Measurements from ENCODE around the gene PCNT. TPM values are rescaled to one million over a fixed set of nuclear protein-coding genes. Genes with fewer than 3 reads are reported as not detected.
A peak's percentile ranks its signal among the peaks of the same experiment; 100 is the strongest.

Gene PCNT
- total and polyA plus RNA-seq, 4 donors, result 6.4 to 33.0 (median 26.2) TPM

DNA sequence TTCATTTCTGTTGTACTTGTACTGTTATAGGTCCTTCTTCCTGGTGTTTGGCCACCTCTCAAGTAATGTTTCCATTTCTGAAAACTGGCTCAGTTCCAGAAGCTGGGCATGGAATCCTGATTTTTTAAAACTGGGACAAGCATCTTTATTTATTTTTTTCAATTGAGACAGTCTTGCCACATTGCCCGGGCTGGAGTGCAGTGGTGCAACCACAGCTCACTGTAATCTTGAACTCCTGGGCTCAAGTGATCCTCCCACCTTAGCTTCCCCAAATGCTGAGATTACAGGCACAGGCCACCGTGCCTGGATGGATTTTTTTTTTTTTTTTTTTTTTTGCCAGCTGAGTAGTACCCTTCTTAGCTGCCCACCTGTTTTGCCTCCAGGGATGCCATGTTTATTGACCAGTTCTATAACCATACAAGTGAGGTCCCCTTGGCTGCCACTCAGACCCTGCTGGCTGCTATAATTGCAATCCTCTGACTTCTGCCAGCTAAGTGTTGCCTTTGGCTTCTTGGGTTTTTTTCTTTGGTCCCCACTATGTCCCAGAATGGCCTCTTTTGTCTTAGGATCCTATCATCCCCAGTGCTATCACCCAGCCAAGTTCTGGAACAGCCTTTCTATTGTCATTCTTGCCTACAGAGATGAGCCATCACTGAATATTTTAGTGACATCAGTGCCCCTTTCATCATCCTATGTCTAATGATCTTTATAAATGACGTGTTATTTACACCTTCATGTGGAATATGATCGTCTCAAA is 130.9 kb downstream of the PCNT start:
- no peak for ATAC-seq (ENCODE audit: low FRiP score)
- H3K9me3 ChIP-seq (ENCODE audit: control insufficient read depth, low read length), result no peaks in the 10 kb centered on the region
- H3K27ac ChIP-seq (ENCODE audit: low read depth in 1 of 2, low read length in 2 of 2), result no peak overlapping the region
- 47% methylated on average over 4 of the region's 4 CpGs for WGBS, 2 donors
- no peak overlapping the region for H3K4me3 ChIP-seq (ENCODE audit: low read length in 2 of 2)
- no peaks in the 10 kb centered on the region for H3K27me3 ChIP-seq (ENCODE audit: control insufficient read depth in 1 of 2, insufficient read depth in 2 of 2, low read length in 1 of 2)
- peaks cover 0 to 7% of the 10 kb centered on the region in 2 donors for H3K4me1 ChIP-seq (ENCODE audit: control insufficient read depth in 1 of 2, insufficient read depth in 2 of 2, low read length in 2 of 2)
- intact Hi-C loops (cut with DNase I), result no loop called here
- no peak for DNase-seq
- H3K36me3 ChIP-seq (ENCODE audit: control insufficient read depth in 1 of 2, insufficient read depth in 2 of 2, low read length in 1 of 2), result no peaks in the 10 kb centered on the region

GRCh38 chr21:46455575-46456385 is 131.8 kb downstream of the PCNT start:
- H3K4me3 ChIP-seq (ENCODE audit: low read length in 2 of 2), result no peak overlapping the region
- no peaks in the 10 kb centered on the region for H3K27me3 ChIP-seq (ENCODE audit: control insufficient read depth in 1 of 2, insufficient read depth in 2 of 2, low read length in 1 of 2)
- intact Hi-C loops (cut with DNase I), result no loop called here
- no peaks in the 10 kb centered on the region for H3K36me3 ChIP-seq (ENCODE audit: control insufficient read depth in 1 of 2, insufficient read depth in 2 of 2, low read length in 1 of 2)
- DNase-seq, result no peak
- 47 to 49% methylated on average over 10 of the region's 10 CpGs for WGBS, 2 donors
- H3K4me1 ChIP-seq (ENCODE audit: control insufficient read depth in 1 of 2, insufficient read depth in 2 of 2, low read length in 2 of 2), result peaks cover 0 to 7% of the 10 kb centered on the region in 2 donors
- H3K27ac ChIP-seq (ENCODE audit: low read depth in 1 of 2, low read length in 2 of 2), result no peak overlapping the region
- ATAC-seq (ENCODE audit: low FRiP score), result no peak
- H3K9me3 ChIP-seq (ENCODE audit: control insufficient read depth, low read length), result no peaks in the 10 kb centered on the region

DNA sequence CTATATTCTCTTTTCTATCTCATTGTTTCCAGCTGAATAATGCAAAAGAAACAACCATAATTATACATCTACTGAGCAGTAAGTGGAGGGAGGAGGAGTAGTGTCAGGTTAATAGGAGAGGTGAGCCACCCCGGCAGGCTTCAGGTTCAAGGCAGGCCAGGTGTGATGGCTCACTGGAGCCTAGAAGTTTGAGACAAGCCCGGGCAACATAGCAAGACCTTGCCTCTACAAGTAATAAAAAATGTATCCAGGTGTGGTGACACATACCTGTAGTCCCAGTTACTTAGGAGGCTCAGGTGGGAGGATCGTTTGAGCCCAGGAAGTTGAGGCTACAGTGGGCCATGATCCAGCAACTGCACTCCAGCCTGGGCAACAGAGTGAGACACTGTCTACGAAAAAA is 132.8 kb downstream of the PCNT start:
- no peak for ATAC-seq (ENCODE audit: low FRiP score)
- intact Hi-C loops (cut with DNase I), result no loop called here
- Histone ChIP-seq H3K9me3 (ENCODE audit: control insufficient read depth, low read length) (no peaks in the 10 kb centered on the region), H3K36me3 (ENCODE audit: control insufficient read depth in 1 of 2, insufficient read depth in 2 of 2, low read length in 1 of 2) (no peaks in the 10 kb centered on the region), H3K27ac (ENCODE audit: low read depth in 1 of 2, low read length in 2 of 2) (no peak overlapping the region), H3K4me1 (ENCODE audit: control insufficient read depth in 1 of 2, insufficient read depth in 2 of 2, low read length in 2 of 2) (peaks cover 0 to 7% of the 10 kb centered on the region in 2 donors), H3K27me3 (ENCODE audit: control insufficient read depth in 1 of 2, insufficient read depth in 2 of 2, low read length in 1 of 2) (no peaks in the 10 kb centered on the region), H3K4me3 (ENCODE audit: low read length in 2 of 2) (no peak overlapping the region)
- no peak for DNase-seq
- WGBS, 2 donors, result 94 to 95% methylated on average over 4 of the region's 4 CpGs

DNA sequence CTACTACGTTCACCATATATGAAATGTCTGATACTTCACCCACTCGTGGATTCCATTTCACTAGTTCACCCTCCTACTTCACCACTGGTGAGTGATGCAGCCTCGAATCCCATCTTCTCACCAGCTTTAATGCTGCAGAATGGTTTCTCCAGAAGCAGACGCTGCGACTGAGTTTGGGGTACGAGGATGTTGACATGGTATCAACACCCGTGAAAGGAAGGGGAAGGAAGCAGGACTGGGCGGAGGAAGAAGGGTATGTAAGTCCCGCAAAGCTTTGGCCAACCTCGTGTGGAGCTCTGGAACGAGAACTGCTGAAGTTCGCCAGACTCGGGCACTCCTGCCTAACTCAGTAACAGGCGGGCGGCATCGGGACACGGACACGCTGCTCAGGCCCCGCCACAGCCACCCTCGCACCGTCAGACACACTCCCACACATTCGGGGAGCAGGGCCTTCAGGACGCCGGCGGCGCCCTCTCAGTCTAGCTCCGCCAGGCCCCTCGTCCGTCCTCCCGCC is 133.9 kb downstream of the PCNT start:
- intact Hi-C loops (cut with DNase I), result no loop called here
- peaks cover 0 to 9% of the 10 kb centered on the region in 2 donors for H3K4me1 ChIP-seq (ENCODE audit: control insufficient read depth in 1 of 2, insufficient read depth in 2 of 2, low read length in 2 of 2)
- H3K9me3 ChIP-seq (ENCODE audit: control insufficient read depth, low read length), result no peaks in the 10 kb centered on the region

DNA sequence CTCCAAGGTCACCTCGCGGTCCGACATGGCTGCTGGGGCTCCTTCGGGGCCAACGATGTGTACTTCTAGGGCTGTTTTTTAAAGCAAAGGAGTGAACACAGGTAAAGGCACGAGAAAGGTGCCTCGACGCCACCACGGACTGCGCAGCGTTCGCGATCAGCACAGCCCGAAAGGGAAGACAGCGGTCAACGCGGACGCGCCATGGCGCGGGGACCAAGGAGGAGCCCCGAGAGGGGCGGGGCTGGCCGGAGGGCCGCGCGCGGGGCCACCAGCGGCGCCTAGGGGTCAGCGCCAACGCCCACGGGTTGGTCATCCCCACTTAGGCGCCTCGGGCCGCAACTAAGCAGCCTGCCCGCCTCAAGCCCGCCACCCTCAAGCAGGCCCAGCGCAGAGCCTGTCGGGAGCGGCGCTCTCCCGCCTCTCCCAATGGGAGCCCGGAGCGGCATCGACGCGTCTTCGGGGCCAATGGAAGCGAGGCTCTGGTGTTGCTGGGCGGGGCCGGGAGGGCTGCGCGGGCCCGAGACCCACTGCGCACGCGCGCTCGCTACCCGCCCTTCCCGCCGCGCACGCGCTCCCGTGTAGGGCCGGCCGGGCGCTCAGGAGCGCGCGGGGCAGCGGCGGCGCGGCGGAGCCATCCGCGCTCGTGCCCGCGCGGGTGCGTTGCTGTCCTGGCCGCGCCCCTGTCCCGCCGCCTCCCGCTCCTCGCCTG is 134.5 kb downstream of the PCNT start, which contains the start of gene DIP2A:
DIP2A (plus strand) TSS at position 577 of the 709 bp plus-strand sequence. CDS start 241 bp downstream, outside the sequence.
- peak; percentile 99 for ATAC-seq (ENCODE audit: low FRiP score)
- Histone ChIP-seq H3K27me3 (ENCODE audit: control insufficient read depth in 1 of 2, insufficient read depth in 2 of 2, low read length in 1 of 2) (no peaks in the 10 kb centered on the region), H3K4me1 (ENCODE audit: control insufficient read depth in 1 of 2, insufficient read depth in 2 of 2, low read length in 2 of 2) (peaks cover 0 to 9% of the 10 kb centered on the region in 2 donors), H3K4me3 (ENCODE audit: low read length in 2 of 2) (peak within 1 kb of the TSS; percentile 64 to 76), H3K36me3 (ENCODE audit: control insufficient read depth in 1 of 2, insufficient read depth in 2 of 2, low read length in 1 of 2) (no peaks in the 10 kb centered on the region), H3K9me3 (ENCODE audit: control insufficient read depth, low read length) (no peaks in the 10 kb centered on the region), H3K27ac (ENCODE audit: low read depth in 1 of 2, low read length in 2 of 2) (peak within 1 kb of the TSS in 1 of 2 donors; percentile 14)
- 0% methylated on average over 70 to 91 of the region's 91 CpGs for WGBS, 2 donors
- peak; percentile 97 to 98 for DNase-seq
- intact Hi-C loops (cut with DNase I), result no loop called here

More for the DNA sequence above, 133.9 kb downstream of the PCNT start:
- Histone ChIP-seq H3K36me3 (ENCODE audit: control insufficient read depth in 1 of 2, insufficient read depth in 2 of 2, low read length in 1 of 2) (no peaks in the 10 kb centered on the region), H3K27ac (ENCODE audit: low read depth in 1 of 2, low read length in 2 of 2) (peak overlapping the region in 1 of 2 donors; percentile 14), H3K27me3 (ENCODE audit: control insufficient read depth in 1 of 2, insufficient read depth in 2 of 2, low read length in 1 of 2) (no peaks in the 10 kb centered on the region), H3K4me3 (ENCODE audit: low read length in 2 of 2) (peak overlapping the region; percentile 21 to 49)
- ATAC-seq (ENCODE audit: low FRiP score) (no peak), DNase-seq (peak; percentile 70 to 84)
- WGBS, 2 donors, result 0% methylated on average over 30 of the region's 30 CpGs

DNA sequence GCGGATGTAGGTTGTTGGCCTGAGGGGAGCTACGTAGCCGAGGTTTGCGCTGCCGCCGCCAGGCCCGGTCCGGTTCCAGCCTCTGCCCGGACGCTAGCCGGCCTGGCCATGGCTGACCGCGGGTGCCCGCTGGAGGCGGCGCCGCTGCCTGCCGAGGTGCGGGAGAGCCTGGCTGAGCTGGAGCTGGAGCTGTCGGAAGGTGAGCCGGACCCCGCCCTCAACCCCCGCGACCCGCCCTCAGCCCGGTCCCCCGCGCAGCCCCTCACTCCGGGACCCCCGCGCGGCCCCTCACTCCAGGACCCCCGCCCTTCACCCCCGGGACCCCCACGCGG is 135.0 kb downstream of the PCNT start:
- no peaks in the 10 kb centered on the region for H3K27me3 ChIP-seq (ENCODE audit: control insufficient read depth in 1 of 2, insufficient read depth in 2 of 2, low read length in 1 of 2)
- DNase-seq (no peak), ATAC-seq (ENCODE audit: low FRiP score) (no peak)
- no peaks in the 10 kb centered on the region for H3K36me3 ChIP-seq (ENCODE audit: control insufficient read depth in 1 of 2, insufficient read depth in 2 of 2, low read length in 1 of 2)
- peak overlapping the region; percentile 64 to 76 for H3K4me3 ChIP-seq (ENCODE audit: low read length in 2 of 2)
- H3K27ac ChIP-seq (ENCODE audit: low read depth in 1 of 2, low read length in 2 of 2), result no peak overlapping the region
- intact Hi-C loops (cut with DNase I), result no loop called here
- H3K4me1 ChIP-seq (ENCODE audit: control insufficient read depth in 1 of 2, insufficient read depth in 2 of 2, low read length in 2 of 2), result peaks cover 0 to 9% of the 10 kb centered on the region in 2 donors
- 0 to 1% methylated on average over 17 to 36 of the region's 36 CpGs for WGBS, 2 donors
- no peaks in the 10 kb centered on the region for H3K9me3 ChIP-seq (ENCODE audit: control insufficient read depth, low read length)

GRCh38 chr21:46459356-46460112 is 135.6 kb downstream of the PCNT start:
- H3K27me3 ChIP-seq (ENCODE audit: control insufficient read depth in 1 of 2, insufficient read depth in 2 of 2, low read length in 1 of 2), result no peaks in the 10 kb centered on the region
- intact Hi-C loops (cut with DNase I), result no loop called here
- H3K4me1 ChIP-seq (ENCODE audit: control insufficient read depth in 1 of 2, insufficient read depth in 2 of 2, low read length in 2 of 2), result peaks cover 0 to 5% of the 10 kb centered on the region in 2 donors
- DNase-seq, result peak; percentile 74 to 81
- no peak overlapping the region for H3K27ac ChIP-seq (ENCODE audit: low read depth in 1 of 2, low read length in 2 of 2)
- ATAC-seq (ENCODE audit: low FRiP score), result no peak
- peak overlapping the region; percentile 64 to 76 for H3K4me3 ChIP-seq (ENCODE audit: low read length in 2 of 2)
- no peaks in the 10 kb centered on the region for H3K36me3 ChIP-seq (ENCODE audit: control insufficient read depth in 1 of 2, insufficient read depth in 2 of 2, low read length in 1 of 2)
- no peaks in the 10 kb centered on the region for H3K9me3 ChIP-seq (ENCODE audit: control insufficient read depth, low read length)
- 2% methylated on average over 17 to 41 of the region's 41 CpGs for WGBS, 2 donors

GRCh38 chr21:46461909-46462308 is 138.0 kb downstream of the PCNT start:
- Histone ChIP-seq H3K4me3 (ENCODE audit: low read length in 2 of 2) (no peak overlapping the region), H3K4me1 (ENCODE audit: control insufficient read depth in 1 of 2, insufficient read depth in 2 of 2, low read length in 2 of 2) (peaks cover 0 to 3% of the 10 kb centered on the region in 2 donors), H3K9me3 (ENCODE audit: control insufficient read depth, low read length) (no peaks in the 10 kb centered on the region), H3K27me3 (ENCODE audit: control insufficient read depth in 1 of 2, insufficient read depth in 2 of 2, low read length in 1 of 2) (no peaks in the 10 kb centered on the region), H3K36me3 (ENCODE audit: control insufficient read depth in 1 of 2, insufficient read depth in 2 of 2, low read length in 1 of 2) (no peaks in the 10 kb centered on the region), H3K27ac (ENCODE audit: low read depth in 1 of 2, low read length in 2 of 2) (no peak overlapping the region)
- intact Hi-C loops (cut with DNase I), result no loop called here
- WGBS, 2 donors, result 54% methylated on average over 5 of the region's 5 CpGs
- ATAC-seq (ENCODE audit: low FRiP score) (no peak), DNase-seq (no peak)

Measured in aorta (tissue), 5 donors.